CD4-positive, alpha-beta T cell (primary cell): ENCODE measurements around the gene ITGA2B. TPM values are rescaled to one million over a fixed set of nuclear protein-coding genes. Genes with fewer than 3 reads are reported as not detected.

Experiments
- ATAC-seq: fragments of 200-7000 bp; cut with Tn5 transposase; one replicate; pipeline ENCODE4 v1.10.0; 2022; ENCODE audit warnings: mild to moderate bottlenecking; ENCODE audit not compliant: poor library complexity
- CTCF ChIA-PET: fragments of 350-600 bp; sonication (Branson Sonifier 250); formaldehyde crosslinking; loops from one replicate; lab custom pipeline; 2021; ENCODE audit warnings: antibody characterized with exemption, inconsistent platforms; lab: Charles Lee
- POLR2A ChIA-PET: fragments of 350-600 bp; sonication (Branson Sonifier 250); formaldehyde crosslinking; loops from one replicate; lab custom pipeline; 2021; ENCODE audit warnings: antibody characterized with exemption, inconsistent platforms; lab: Charles Lee
- DNase-seq, 14 experiments: peaks; one replicate each; pipeline ENCODE4 v3.0.0-alpha.2; 2013 to 2020; ENCODE audit warnings: mixed read lengths in 2 of 14
- H3K27ac ChIP-seq, 2 donors: one replicate each; pipeline versions ENCODE4 v1.5.1 to v1.7.0; 2013; ENCODE audit warnings: low read length in 2 of 2, low read depth in 1 of 2, mild to moderate bottlenecking in 1 of 2
- H3K27me3 ChIP-seq, 2 experiments: 1 replicate in 1 of 2; 2 replicates in 1 of 2; pipeline versions ENCODE4 v1.6.1 to v1.7.0; 2013; ENCODE audit warnings: low read length in 2 of 2, control low read depth in 1 of 2, mild to moderate bottlenecking in 1 of 2, moderate library complexity in 1 of 2; ENCODE audit not compliant: insufficient read depth in 2 of 2, control insufficient read depth in 1 of 2
- H3K36me3 ChIP-seq: one replicate; pipeline ENCODE4 v1.6.1; 2013; ENCODE audit warnings: low read length, control low read depth; ENCODE audit not compliant: insufficient read depth
- H3K4me1 ChIP-seq: one replicate; pipeline ENCODE4 v1.6.1; 2013; ENCODE audit warnings: low read length, control low read depth; ENCODE audit not compliant: insufficient read depth
- H3K4me3 ChIP-seq: one replicate; pipeline ENCODE4 v1.5.1; 2013; ENCODE audit warnings: mild to moderate bottlenecking, low read length, moderate library complexity
- H3K9me3 ChIP-seq, 2 experiments: 1 replicate in 1 of 2; 2 replicates in 1 of 2; pipeline versions ENCODE4 v1.6.1 to v1.7.0; 2013; ENCODE audit warnings: low read length in 2 of 2, mild to moderate bottlenecking in 2 of 2, control low read depth in 1 of 2, moderate library complexity in 1 of 2; ENCODE audit not compliant: control insufficient read depth in 1 of 2, insufficient read depth in 1 of 2
- H3K27ac Mint-ChIP-seq: one replicate; pipeline ENCODE4 v1.8.0; 2020; ENCODE audit warnings: mixed read lengths
- H3K27me3 Mint-ChIP-seq: one replicate; pipeline ENCODE4 v1.8.0; 2021; ENCODE audit warnings: mixed read lengths
- H3K36me3 Mint-ChIP-seq: one replicate; pipeline ENCODE4 v1.8.0; 2021; ENCODE audit warnings: low read depth, mixed read lengths
- H3K4me1 Mint-ChIP-seq: one replicate; pipeline ENCODE4 v1.8.0; 2021; ENCODE audit warnings: low read depth, mixed read lengths
- H3K4me3 Mint-ChIP-seq: one replicate; pipeline ENCODE4 v1.8.0; 2020; ENCODE audit warnings: mild to moderate bottlenecking, mixed read lengths
- H3K9me3 Mint-ChIP-seq: one replicate; pipeline ENCODE4 v1.8.0; 2020; ENCODE audit warnings: mixed read lengths
- CTCF ChIP-seq: fragments of 200-600 bp; IDR thresholded peaks from one replicate; pipeline ENCODE4 v1.8.0; 2022; ENCODE audit warnings: antibody characterized with exemption, mild to moderate bottlenecking
- intact Hi-C, 2 experiments: fragments of 100-400 bp; cut with DNase I in 1 of 2; cut with micrococcal nuclease in 1 of 2; formaldehyde crosslinking; loops; one replicate each; pipeline versions ENCODE4 v1.15.1 to v1.9.0; 2023 to 2025; cut with DNase I, micrococcal nuclease
- total RNA-seq, 174 experiments: library from RNA in 2 of 174; stranded (reverse) in 2 of 174; gene quantifications; one replicate each; pipeline ENCODE4 v1.2.3 and lab custom pipeline; 2021 to 2026

ITGA2B gene
- total RNA-seq, 2 experiments from 2014 or later = 0.85 to 0.87 TPM

GRCh38 chr17:44361292-44362260, 27.9 kb downstream of the ITGA2B start:
- Histone ChIP-seq H3K9me3 (no peaks in the 10 kb centered on the region), H3K4me1 (peaks cover 13% of the 10 kb centered on the region), H3K4me3 (no peak overlapping the region), H3K36me3 (no peaks in the 10 kb centered on the region), H3K27ac (no peak overlapping the region), H3K27me3 (peaks cover 21 to 22% of the 10 kb centered on the region in 2 experiments)
- CTCF ChIA-PET = interaction anchor here (1.0 to 1.3 kb wide), 3 partner anchors 11 to 152 kb away, joined by 3 read pairs; partner anchors contain the start of gene GRN
- no peak for TF ChIP-seq CTCF
- H3K9me3 Mint-ChIP-seq = no peaks in the 10 kb centered on the region
- H3K4me1 Mint-ChIP-seq = peaks cover 8% of the 10 kb centered on the region
- DNase-seq = peak in 1 of 14 experiments; percentile 22
- no peak for ATAC-seq
- no peak overlapping the region for H3K4me3 Mint-ChIP-seq
- H3K36me3 Mint-ChIP-seq = no peaks in the 10 kb centered on the region
- peaks cover 36% of the 10 kb centered on the region for H3K27me3 Mint-ChIP-seq
- no peak overlapping the region for H3K27ac Mint-ChIP-seq
- POLR2A ChIA-PET = interaction anchor here (1.5 to 2.1 kb wide), 2 partner anchors 7 to 16 kb away, joined by 3 to 14 read pairs; partner anchors contain the start of gene GRN
- intact Hi-C loops = no loop called here

- ATAC-seq (no peak), DNase-seq (no peak)
- peaks cover 15 to 21% of the 10 kb centered on the region in 2 experiments for H3K27me3 ChIP-seq
- intact Hi-C loops = no loop called here
- peaks cover 8% of the 10 kb centered on the region for H3K4me1 Mint-ChIP-seq
- H3K9me3 ChIP-seq = no peaks in the 10 kb centered on the region
- peaks cover 13% of the 10 kb centered on the region for H3K4me1 ChIP-seq
- no peaks in the 10 kb centered on the region for H3K36me3 ChIP-seq
- no peak for TF ChIP-seq CTCF
- no peaks in the 10 kb centered on the region for H3K36me3 Mint-ChIP-seq
- no peak overlapping the region for H3K4me3 ChIP-seq
- CTCF ChIA-PET = interaction anchor here (1.0 kb wide), 1 partner anchor 10 kb away, joined by 3 read pairs; no protein-coding TSS in a partner anchor
- H3K27me3 Mint-ChIP-seq = peaks cover 28% of the 10 kb centered on the region
- no peak overlapping the region for H3K27ac ChIP-seq
- H3K27ac Mint-ChIP-seq = no peak overlapping the region
- POLR2A ChIA-PET = interaction anchor here (1.5 kb wide), 1 partner anchor 15 kb away, joined by 3 read pairs; the partner anchor contains the start of gene GRN
- H3K9me3 Mint-ChIP-seq = no peaks in the 10 kb centered on the region
- no peak overlapping the region for H3K4me3 Mint-ChIP-seq
These were observed 28.6 kb downstream of the ITGA2B start for GRCh38 chr17:44360826-44361225.

GRCh38 chr17:44360144-44360533, 29.3 kb downstream of the ITGA2B start:
- Histone ChIP-seq H3K9me3 (no peaks in the 10 kb centered on the region), H3K4me1 (peaks cover 13% of the 10 kb centered on the region), H3K4me3 (no peak overlapping the region), H3K27ac (no peak overlapping the region), H3K27me3 (peaks cover 15 to 21% of the 10 kb centered on the region in 2 experiments), H3K36me3 (no peaks in the 10 kb centered on the region)
- Mint-ChIP-seq H3K27ac (no peak overlapping the region), H3K4me3 (peak overlapping the region; percentile 50), H3K4me1 (peaks cover 8% of the 10 kb centered on the region), H3K27me3 (peaks cover 21% of the 10 kb centered on the region), H3K36me3 (no peaks in the 10 kb centered on the region), H3K9me3 (no peaks in the 10 kb centered on the region)
- POLR2A ChIA-PET = interaction anchor here (1.5 kb wide), 1 partner anchor 15 kb away, joined by 3 read pairs; the partner anchor contains the start of gene GRN
- no peak for TF ChIP-seq CTCF
- intact Hi-C loops = no loop called here
- CTCF ChIA-PET = no interaction called here
- ATAC-seq (no peak), DNase-seq (no peak)
